Endodermal cell (in vitro differentiated cells): ENCODE results near the gene GALNT1. TPM values are rescaled to one million over a fixed set of nuclear protein-coding genes. Genes with fewer than 3 reads are reported as not detected.

Source experiments
- DNase-seq: peaks from one replicate; pipeline ENCODE4 v3.0.0-alpha.2; 2017
- H3K27ac ChIP-seq: 2 replicates; pipeline ENCODE4 v1.5.1; 2013; ENCODE audit warnings: mild to moderate bottlenecking, low read depth, low read length, moderate library complexity
- H3K27me3 ChIP-seq: 2 replicates; pipeline ENCODE4 v1.6.1; 2013; ENCODE audit warnings: mild to moderate bottlenecking, low read length, moderate library complexity; ENCODE audit not compliant: insufficient read depth, control insufficient read depth, poor library complexity, severe bottlenecking
- H3K36me3 ChIP-seq: 2 replicates; pipeline ENCODE4 v1.7.0; 2013; ENCODE audit warnings: mild to moderate bottlenecking, low read length, moderate library complexity; ENCODE audit not compliant: control insufficient read depth, insufficient read depth
- H3K4me1 ChIP-seq: one replicate; pipeline ENCODE4 v1.7.0; 2013; ENCODE audit warnings: low read length; ENCODE audit not compliant: control insufficient read depth, insufficient read depth
- H3K4me3 ChIP-seq: 2 replicates; pipeline ENCODE4 v1.5.1; 2013; ENCODE audit warnings: mild to moderate bottlenecking, low read length, moderate library complexity
- H3K9ac ChIP-seq: 2 replicates; pipeline ENCODE4 v1.6.1; 2013; ENCODE audit warnings: mild to moderate bottlenecking, low read length, moderate library complexity; ENCODE audit not compliant: poor library complexity, severe bottlenecking; ENCODE audit errors: extremely low read depth
- H3K9me3 ChIP-seq: 2 replicates; pipeline ENCODE4 v1.6.1; 2013; ENCODE audit warnings: mild to moderate bottlenecking, low read length, moderate library complexity; ENCODE audit not compliant: control insufficient read depth
- H3K27ac Mint-ChIP-seq: 2 replicates; pipeline ENCODE4 v1.8.0; 2020; ENCODE audit warnings: mixed read lengths
- H3K27me3 Mint-ChIP-seq: 2 replicates; pipeline ENCODE4 v1.8.0; 2021; ENCODE audit warnings: mild to moderate bottlenecking, mixed read lengths; ENCODE audit not compliant: insufficient read depth
- H3K36me3 Mint-ChIP-seq: 2 replicates; pipeline ENCODE4 v1.8.0; 2020; ENCODE audit warnings: low read depth, mixed read lengths
- H3K4me1 Mint-ChIP-seq: 2 replicates; pipeline ENCODE4 v1.8.0; 2020; ENCODE audit warnings: mixed read lengths
- H3K4me3 Mint-ChIP-seq: 2 replicates; pipeline ENCODE4 v1.8.0; 2020; ENCODE audit warnings: mild to moderate bottlenecking, moderate library complexity, mixed read lengths
- H3K9me3 Mint-ChIP-seq: 2 replicates; pipeline ENCODE4 v1.8.0; 2020; ENCODE audit warnings: mild to moderate bottlenecking, mixed read lengths
- WGBS, 2 experiments: methylation state at CpG; one replicate each; pipeline versions ENCODE4 v1.1.5 to v1.1.7; 2013; ENCODE audit warnings: missing lambda C conversion rate in 2 of 2, mixed read lengths in 1 of 2; ENCODE audit not compliant: insufficient coverage in 1 of 2, insufficient read length in 1 of 2; 5-methylcytosine and 5-hydroxymethylcytosine counted together
- total RNA-seq, 2 donors: library from RNA; stranded (reverse); fragmentation: NEBNext Ultra II Directional in 1 of 2; extraction: Animal tissue kit (Norgen Biotek cat#: 25700) in 1 of 2; gene quantifications; 2 replicates in 1 of 2; 3 replicates in 1 of 2; pipeline ENCODE4 v1.2.1, GENCODE V29; 2021
- TF ChIP-seq, protein P1 (sequence below): fragments of 200-600 bp; sonication (generic); conservative IDR thresholded peaks from 2 replicates; pipeline ENCODE4 v1.5.0; 2021; ENCODE audit warnings: antibody characterized with exemption, mild to moderate bottlenecking

Gene GALNT1
- total RNA-seq, 2 donors from 2014 or later: 82.5 to 102 TPM

DNA sequence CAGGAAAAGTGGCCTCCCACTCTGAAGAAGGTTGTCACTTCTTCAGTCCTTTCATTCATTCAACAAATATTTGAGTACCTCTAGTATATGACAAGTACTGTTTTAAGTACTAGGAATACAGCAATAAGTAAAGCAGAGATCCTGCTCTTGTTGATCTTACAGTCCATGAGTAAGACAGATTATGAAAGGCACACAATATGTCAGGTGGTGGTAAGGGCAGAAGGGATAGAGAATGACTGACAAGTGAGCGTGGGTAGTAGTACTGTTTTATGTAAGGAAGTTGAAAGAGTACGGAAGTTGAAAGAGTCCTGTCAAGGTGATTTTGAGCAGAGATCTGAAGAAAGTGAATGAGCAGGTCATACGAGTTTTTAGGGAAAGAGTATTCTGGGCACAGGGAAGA is 111.3 kb downstream of the GALNT1 start:
- no peak overlapping the region for H3K27ac Mint-ChIP-seq
- WGBS, 2 experiments: 91 to 93% methylated on average over 3 of the region's 3 CpGs
- DNase-seq: no peak
- peaks cover 31% of the 10 kb centered on the region for H3K36me3 ChIP-seq
- no peaks in the 10 kb centered on the region for H3K27me3 ChIP-seq
- H3K4me3 ChIP-seq: no peak overlapping the region
- no peaks in the 10 kb centered on the region for H3K4me1 ChIP-seq
- H3K9ac ChIP-seq: no peak overlapping the region
- H3K36me3 Mint-ChIP-seq: peaks cover 10% of the 10 kb centered on the region
- H3K27ac ChIP-seq: no peak overlapping the region
- TF ChIP-seq, protein P1, sequence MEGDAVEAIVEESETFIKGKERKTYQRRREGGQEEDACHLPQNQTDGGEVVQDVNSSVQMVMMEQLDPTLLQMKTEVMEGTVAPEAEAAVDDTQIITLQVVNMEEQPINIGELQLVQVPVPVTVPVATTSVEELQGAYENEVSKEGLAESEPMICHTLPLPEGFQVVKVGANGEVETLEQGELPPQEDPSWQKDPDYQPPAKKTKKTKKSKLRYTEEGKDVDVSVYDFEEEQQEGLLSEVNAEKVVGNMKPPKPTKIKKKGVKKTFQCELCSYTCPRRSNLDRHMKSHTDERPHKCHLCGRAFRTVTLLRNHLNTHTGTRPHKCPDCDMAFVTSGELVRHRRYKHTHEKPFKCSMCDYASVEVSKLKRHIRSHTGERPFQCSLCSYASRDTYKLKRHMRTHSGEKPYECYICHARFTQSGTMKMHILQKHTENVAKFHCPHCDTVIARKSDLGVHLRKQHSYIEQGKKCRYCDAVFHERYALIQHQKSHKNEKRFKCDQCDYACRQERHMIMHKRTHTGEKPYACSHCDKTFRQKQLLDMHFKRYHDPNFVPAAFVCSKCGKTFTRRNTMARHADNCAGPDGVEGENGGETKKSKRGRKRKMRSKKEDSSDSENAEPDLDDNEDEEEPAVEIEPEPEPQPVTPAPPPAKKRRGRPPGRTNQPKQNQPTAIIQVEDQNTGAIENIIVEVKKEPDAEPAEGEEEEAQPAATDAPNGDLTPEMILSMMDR: no peak
- H3K27me3 Mint-ChIP-seq: no peaks in the 10 kb centered on the region
- H3K9me3 ChIP-seq: no peaks in the 10 kb centered on the region
- no peaks in the 10 kb centered on the region for H3K9me3 Mint-ChIP-seq
- no peak overlapping the region for H3K4me3 Mint-ChIP-seq
- H3K4me1 Mint-ChIP-seq: no peaks in the 10 kb centered on the region

GRCh38 chr18:35693829-35694228 is 112.3 kb downstream of the GALNT1 start:
- Mint-ChIP-seq H3K27me3 (no peaks in the 10 kb centered on the region), H3K36me3 (peaks cover 10% of the 10 kb centered on the region), H3K4me3 (no peak overlapping the region), H3K9me3 (no peaks in the 10 kb centered on the region), H3K27ac (no peak overlapping the region), H3K4me1 (no peaks in the 10 kb centered on the region)
- Histone ChIP-seq H3K36me3 (peaks cover 31% of the 10 kb centered on the region), H3K4me1 (no peaks in the 10 kb centered on the region), H3K9me3 (no peaks in the 10 kb centered on the region), H3K27ac (no peak overlapping the region), H3K9ac (no peak overlapping the region), H3K4me3 (no peak overlapping the region), H3K27me3 (no peaks in the 10 kb centered on the region)
- WGBS, 2 experiments: 87 to 92% methylated on average over 4 of the region's 4 CpGs
- TF ChIP-seq, protein P1: no peak
- DNase-seq: no peak

DNA sequence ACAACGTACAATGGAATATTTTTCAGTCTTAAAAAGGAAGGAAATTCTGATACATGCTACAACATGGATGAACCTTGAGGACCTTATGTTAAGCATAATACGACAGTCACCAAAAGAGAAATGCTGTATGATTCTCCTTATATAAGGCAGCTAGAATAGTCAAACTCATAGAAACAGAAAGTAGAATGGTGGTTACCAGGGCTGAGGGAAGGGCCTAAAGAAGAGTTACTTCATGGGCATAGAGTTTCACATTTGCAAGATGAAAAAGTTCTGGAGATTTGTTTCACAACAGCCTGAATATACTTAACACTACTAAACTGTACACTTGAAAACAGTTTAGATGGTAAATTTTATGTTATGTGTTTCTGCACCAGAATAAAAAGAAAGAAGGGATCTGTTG is 113.3 kb downstream of the GALNT1 start:
- Histone ChIP-seq H3K4me3 (no peak overlapping the region), H3K27ac (no peak overlapping the region), H3K9ac (no peak overlapping the region), H3K27me3 (no peaks in the 10 kb centered on the region), H3K9me3 (no peaks in the 10 kb centered on the region), H3K4me1 (no peaks in the 10 kb centered on the region), H3K36me3 (peaks cover 31% of the 10 kb centered on the region)
- H3K4me1 Mint-ChIP-seq: no peaks in the 10 kb centered on the region
- WGBS, 2 experiments: 95 to 100% methylated on average over 1 to 2 of the region's 2 CpGs
- no peak overlapping the region for H3K4me3 Mint-ChIP-seq
- peaks cover 16% of the 10 kb centered on the region for H3K36me3 Mint-ChIP-seq
- no peak for DNase-seq
- no peaks in the 10 kb centered on the region for H3K27me3 Mint-ChIP-seq
- H3K27ac Mint-ChIP-seq: no peak overlapping the region
- H3K9me3 Mint-ChIP-seq: no peaks in the 10 kb centered on the region
- TF ChIP-seq, protein P1: no peak
